Panc1 (cell line): ENCODE data around the gene TAAR5.

Experiments
- REST ChIP-seq, 2 experiments: IDR thresholded peaks; 2 replicates each; pipeline ENCODE4 v1.6.1; 2011 to 2012; ENCODE audit warnings: low read depth in 2 of 2, control low read depth in 1 of 2, low read length in 1 of 2, mild to moderate bottlenecking in 1 of 2, moderate library complexity in 1 of 2; ENCODE audit not compliant: insufficient read depth in 1 of 2
- SIN3A ChIP-seq: IDR thresholded peaks from 2 replicates; pipeline ENCODE4 v1.6.1; 2012; ENCODE audit warnings: low read depth, mild to moderate bottlenecking, low read length, moderate library complexity, borderline replicate concordance; ENCODE audit not compliant: insufficient read depth
- TF ChIP-seq, protein P1 (sequence below): fragments of 450-650 bp; IDR thresholded peaks from 2 replicates; pipeline ENCODE4 v1.5.1; 2017; ENCODE audit warnings: mild to moderate bottlenecking

DNA sequence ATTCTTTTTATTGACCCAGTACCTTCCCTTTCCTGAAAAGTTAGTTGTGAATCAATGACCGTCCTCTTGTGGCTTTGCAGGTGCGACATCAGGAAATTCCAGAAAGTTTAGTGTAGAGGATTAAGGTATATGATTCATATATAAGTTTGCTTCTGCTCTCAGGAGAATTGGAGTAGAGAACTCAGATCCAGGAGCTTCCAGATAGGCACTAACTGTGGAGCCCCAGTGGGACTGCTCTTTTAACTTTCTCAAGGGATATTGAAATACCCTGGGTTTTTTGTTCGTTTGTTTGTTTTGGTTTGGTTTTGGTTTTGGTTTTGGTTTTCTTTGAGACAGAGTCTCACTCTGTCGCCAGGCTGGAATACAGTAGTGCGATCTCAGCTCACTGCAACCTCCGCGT, 25.0 kb upstream of the TAAR5 start:
- TF ChIP-seq, protein P1, sequence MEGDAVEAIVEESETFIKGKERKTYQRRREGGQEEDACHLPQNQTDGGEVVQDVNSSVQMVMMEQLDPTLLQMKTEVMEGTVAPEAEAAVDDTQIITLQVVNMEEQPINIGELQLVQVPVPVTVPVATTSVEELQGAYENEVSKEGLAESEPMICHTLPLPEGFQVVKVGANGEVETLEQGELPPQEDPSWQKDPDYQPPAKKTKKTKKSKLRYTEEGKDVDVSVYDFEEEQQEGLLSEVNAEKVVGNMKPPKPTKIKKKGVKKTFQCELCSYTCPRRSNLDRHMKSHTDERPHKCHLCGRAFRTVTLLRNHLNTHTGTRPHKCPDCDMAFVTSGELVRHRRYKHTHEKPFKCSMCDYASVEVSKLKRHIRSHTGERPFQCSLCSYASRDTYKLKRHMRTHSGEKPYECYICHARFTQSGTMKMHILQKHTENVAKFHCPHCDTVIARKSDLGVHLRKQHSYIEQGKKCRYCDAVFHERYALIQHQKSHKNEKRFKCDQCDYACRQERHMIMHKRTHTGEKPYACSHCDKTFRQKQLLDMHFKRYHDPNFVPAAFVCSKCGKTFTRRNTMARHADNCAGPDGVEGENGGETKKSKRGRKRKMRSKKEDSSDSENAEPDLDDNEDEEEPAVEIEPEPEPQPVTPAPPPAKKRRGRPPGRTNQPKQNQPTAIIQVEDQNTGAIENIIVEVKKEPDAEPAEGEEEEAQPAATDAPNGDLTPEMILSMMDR = no peak
- TF ChIP-seq REST (IDR thresholded peaks at IDR 0.05; ENCODE audit: insufficient read depth in 1 of 2, low read depth in 2 of 2, low read length in 1 of 2) (no peak), SIN3A (no peak)
